CD4-positive, alpha-beta T cell treated with Interleukin-17A for 1 hour (primary cell): ENCODE data around the gene NKAIN2.
A peak's percentile ranks its signal among the peaks of the same experiment; 100 is the strongest.

Experiments
- DNase-seq: peaks from one replicate; pipeline ENCODE4 v3.0.0-alpha.2; 2020

NKAIN2 gene

DNA sequence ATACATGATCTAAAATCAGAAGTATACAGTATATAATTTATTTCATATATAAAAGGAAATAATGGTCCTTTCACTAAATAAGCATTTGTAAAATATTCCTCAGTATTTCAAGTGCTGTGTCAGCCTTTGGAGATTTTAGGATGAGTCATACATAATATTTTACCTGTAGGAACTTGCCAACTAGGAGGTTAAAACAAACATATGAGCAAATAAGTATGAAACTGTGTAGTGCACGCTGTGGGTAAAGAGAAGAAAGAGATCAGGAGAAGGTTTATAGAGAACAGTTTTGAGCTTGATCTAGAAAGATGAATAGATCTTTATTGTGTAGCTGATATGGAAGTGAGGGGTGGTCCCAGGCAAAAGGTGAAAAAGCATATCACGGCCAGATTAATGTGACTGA is 988.7 kb downstream of the NKAIN2 start:
- no peak for DNase-seq

DNA sequence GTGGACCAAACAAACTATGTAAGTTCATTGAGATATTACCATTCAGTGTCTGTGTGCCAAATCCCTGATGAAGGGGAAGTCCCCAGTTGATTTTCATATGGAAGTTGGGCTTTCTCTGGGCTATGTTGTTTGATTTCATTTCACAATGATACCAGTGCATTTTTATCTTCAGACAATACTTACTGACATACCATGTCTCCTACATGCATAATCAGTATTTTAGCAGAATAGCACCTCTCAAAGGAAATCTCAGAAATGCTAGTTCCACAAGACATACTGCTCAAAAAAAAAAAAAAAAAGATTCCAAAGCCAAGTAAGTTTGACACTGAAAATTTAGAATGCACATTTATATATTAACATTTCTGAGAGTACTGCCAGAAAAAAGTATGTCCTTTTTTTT is 989.7 kb downstream of the NKAIN2 start:
- no peak for DNase-seq

DNA sequence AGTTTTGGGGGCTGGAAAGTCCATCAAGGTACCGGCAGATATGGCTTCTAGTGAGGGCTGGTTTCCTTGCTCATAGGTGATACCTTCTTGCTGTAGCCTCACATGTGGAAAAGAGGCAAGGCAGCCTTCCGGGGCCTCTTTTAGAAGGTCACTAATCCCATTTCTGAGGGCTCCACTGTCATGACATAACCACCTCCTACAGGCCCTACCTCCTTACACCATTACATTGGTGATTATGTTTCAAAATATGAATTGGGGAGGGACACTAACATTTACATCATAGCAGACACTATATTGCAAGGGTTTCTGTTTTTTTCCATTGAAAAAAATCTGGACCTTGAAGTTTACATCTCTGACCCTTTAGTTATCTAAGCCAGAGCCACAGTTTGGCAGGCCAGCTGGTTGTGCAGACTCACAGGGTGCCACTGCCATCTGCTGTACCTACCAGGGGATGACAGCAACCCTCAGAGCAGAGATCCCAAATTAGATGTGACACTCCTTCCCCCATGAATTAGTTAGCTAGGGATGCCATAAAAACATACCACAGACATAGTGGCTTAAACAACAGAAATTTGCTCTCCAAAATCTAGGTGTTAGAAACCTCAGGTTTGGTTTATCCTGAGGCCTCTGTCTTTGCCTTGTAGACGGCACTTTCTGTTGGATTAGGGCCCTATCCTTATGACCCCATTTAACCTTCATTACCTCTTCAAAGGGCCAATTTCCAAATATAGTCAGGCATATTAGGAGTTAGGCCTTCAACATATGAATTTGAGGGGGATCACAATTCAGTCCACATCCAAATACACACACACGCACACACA is 992.2 kb downstream of the NKAIN2 start:
- DNase-seq = no peak

DNA sequence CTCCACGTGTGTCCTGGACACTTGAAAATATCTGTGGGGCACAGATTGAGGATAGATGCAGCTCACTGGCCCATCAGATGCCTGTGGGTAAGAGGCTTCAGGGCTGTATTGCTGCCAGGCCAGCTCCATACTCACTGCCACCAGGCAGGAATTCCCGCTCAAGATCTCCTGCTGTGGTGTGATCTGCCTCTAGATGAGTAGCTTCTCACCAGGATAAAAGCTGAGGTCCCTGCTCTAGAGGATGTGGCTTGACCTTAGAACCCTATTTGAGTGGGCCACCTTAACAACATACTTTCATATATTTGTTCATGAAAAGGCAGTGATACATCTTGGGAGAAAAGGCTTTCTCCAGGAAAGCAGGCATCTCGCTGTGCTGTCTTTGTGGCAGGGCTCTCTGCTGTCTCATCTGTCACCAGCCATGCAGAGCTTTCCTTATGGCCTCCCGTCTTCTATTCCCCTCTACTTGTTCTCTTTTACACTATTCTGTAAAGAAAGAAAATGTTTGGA is 992.9 kb downstream of the NKAIN2 start:
- no peak for DNase-seq

DNA sequence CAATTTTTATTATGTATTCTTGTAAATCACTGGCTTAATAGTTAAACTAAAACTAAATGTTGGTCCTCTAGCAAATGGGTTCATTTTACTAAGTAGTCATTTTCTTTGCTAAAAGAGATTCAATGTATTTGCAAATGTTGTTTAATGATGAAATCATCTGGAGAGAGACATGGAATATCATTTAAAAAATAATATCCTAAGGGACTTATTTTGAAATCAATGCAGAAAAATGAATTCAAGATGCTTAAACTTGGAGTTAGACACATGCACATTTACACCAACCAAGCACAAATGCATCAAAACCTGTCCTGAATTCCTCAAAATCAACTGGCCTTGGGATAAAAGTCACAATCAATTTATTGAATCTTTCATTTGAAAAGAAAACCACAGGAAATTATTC is 993.6 kb downstream of the NKAIN2 start:
- DNase-seq = no peak

DNA sequence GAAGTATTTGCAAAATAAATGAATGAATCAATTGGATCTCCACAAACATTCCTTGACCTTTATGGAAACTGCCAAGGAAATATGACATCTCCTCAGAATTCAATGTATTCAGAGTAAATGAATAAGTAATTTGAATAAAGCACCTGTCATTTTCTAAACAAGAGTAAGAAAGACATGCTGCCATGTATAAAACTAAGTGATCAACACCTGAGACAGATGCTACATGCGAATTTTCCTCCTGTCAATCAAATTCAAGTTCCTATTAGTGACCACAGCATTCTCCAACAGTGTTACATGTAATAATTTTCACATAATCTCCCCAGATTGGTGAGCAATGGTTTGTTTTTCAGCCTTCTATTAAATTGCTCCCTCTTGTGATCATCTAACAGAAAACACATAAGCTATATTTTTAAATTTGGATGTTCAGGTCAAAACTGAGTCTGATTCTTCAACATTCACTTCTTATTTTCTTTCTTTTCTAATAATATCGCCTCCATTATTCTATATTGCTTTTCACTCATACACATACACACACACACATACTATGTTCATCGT is 995.4 kb downstream of the NKAIN2 start:
- no peak for DNase-seq

DNA sequence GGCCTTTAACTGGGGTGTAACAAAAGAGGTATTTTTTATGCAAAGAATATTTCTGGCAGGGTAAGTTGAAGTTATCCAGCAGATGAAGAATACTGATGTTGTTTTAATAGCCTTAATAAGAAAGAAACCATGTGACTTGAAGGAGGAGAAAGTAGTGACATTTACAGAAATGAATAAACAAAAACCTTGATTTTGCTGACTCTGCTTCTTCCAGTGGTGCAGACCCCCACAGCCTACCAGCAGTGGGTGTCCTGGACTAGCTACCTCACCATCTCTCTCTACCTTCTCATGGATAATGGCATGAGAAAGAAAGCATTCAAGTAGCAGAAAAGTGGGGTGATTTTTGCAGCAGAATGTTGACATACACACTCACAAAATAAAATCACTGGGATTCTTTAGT is 996.0 kb downstream of the NKAIN2 start:
- DNase-seq = no peak

DNA sequence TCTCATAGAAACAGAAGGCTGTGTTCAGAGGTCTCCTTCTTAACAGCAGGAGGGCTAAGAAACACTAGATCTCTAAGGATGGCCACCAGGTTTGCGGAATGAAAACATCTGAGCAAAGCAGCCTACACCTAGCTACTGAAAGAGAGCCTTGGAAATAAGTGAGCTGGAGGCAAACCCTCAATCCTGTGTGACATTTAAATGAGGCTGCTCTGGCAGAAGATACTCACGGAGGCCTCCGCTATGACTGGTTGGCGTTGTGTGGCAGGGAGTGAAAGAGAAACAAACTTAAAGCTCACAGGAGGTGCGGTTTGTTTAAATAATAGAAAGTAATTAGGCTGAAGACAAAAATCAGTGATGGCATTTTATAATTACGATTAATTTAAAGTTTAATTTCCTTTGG is 996.6 kb downstream of the NKAIN2 start:
- DNase-seq = no peak

DNA sequence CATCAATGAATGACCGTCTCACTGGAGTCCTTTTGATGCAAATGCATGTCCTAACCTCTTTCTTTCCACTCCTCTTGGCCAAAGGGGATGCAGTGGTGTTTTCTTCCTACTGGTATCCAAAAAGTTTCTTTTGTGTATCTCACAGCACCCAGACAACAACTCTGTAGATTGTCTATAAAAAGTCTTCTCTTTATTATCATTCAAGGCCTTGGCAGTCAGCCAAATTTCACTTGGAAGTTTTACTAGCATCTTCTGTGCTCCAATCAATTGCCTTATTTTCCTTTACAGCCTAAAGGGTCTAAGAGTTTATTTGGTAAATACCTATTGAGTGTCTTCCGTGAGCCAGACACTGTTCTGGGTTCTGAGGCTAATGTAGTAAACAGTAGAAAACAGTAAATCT is 1008.4 kb downstream of the NKAIN2 start:
- no peak for DNase-seq

DNA sequence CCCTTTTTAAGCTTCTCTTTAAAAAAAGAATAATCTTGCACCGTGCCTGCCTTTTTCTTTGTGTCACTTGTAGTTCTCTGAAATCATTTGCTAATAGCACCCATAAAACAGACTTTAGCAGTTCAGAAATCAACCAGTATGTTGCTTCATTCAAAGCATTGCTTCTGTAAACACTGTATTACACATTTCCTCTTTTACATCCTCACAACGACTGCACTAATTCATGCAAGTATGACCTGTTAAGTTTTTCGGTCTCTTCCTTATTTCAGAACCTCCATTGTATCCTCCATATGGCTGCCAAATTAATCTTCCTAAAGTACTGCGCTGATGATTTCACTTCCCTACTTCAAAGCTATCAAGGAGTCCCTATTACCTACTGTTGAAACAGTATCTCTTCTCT is 1015.7 kb downstream of the NKAIN2 start:
- peak; percentile 7 for DNase-seq

DNA sequence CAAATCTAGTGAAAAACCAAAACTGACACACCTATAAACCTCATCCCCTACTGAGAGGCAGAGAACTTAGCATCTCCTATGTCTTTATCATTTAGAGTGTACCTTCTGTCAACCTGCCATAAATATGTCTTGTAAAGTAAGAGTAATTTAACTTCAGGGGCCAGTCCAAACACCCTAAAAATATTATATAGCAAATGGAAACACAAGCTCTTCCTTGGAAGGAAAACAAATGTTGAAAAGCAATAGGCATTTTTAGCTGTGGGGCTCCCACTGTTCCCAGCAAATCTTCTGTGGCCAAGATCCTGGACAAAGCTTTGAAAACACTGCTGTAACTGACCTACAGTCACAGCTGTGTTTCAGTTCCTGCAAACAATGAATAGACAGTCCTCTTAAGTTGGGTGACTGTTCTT is 1018.5 kb downstream of the NKAIN2 start:
- no peak for DNase-seq

DNA sequence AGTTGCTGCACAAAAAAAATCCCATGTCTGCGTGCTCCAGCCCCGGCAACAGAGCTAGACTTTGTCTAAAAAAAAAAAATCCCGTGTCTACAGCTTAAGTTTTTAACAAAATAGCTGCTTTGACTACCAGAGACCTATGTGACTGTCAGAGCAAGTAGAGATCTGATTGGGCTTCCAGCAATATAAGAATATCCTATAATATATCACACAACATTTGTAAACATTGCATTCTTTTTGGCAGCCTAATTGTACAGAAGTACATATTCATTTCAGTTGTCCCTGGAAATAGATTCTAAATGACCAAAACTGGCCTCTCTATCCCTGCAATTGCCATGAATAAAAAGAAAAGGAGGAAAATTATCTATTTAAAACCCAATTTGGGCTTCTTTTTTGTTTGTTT is 1019.1 kb downstream of the NKAIN2 start:
- no peak for DNase-seq

DNA sequence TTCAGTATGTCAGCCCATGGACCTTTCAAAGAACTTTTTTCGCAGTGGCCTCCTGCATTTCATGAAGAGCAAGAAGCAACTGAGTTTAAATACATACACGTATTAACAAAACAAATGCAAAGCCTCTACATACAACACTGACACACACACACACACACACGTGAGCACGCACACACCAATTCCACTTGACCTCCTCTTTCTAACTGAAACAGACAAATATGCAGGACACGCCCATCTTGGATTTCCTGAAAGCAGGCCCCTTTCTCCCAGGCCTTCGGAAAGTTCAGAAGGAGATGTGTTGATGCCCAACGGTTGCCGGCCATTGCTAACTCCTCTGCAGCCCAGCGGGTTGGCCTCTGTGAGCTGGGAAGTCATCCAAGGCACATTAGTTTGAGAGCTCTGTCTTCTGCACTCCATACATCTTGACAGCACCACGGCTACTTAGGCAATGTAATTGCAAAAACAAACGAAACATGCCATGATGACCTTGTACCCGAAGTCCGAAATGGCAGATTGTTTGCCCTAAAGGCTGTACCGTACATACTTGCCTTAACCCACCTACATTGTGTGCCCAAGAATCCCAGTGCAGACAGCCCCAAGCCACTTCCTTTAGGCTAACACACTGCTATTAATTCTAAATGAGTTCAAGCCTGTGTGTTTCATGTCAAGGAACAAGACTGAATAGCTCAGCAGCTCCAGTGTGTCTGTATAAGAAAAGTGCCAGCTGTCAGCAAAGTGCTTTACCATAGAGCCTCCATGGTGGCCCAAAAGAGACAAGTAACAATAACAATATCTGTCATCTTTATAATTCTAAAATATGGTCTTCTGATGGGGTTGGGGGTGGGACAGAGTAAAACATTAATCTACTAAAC is 1019.8 kb downstream of the NKAIN2 start:
- DNase-seq = no peak

DNA sequence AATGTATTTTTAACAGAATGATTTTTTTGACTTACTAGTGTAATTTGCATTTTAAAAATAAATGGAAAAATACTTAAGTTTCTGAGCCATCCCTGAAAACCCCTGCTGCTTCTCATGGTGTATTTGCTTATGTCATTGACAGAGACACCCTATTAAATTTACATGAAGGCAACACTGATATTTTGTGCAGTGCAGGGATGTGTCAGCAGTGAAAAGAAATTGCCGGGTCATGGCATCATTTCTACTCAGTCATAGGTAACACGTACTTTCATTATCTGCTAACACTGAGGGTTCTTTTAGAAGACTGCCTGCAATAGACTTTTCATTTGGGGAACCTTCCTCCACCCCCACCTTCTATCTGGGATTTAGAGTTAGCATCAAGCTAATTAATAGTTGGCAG is 1021.9 kb downstream of the NKAIN2 start:
- DNase-seq = no peak

DNA sequence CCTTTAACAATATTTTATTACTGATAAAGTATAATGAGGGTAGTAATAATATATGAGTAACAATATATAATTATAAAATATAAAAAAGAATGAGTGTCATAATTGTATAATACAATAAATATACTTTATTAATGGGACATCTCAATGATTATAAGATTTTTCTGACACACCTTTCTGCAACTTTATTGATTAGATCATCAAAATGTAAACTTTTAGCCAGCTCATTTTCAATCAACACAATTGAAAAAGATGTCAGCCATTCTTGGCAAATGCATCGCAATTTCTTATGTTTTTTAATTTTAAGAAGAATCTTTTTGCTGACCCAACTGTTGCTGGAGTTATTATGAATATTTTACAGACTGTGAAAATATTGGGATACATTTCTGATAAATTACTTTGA is 1026.2 kb downstream of the NKAIN2 start:
- no peak for DNase-seq

DNA sequence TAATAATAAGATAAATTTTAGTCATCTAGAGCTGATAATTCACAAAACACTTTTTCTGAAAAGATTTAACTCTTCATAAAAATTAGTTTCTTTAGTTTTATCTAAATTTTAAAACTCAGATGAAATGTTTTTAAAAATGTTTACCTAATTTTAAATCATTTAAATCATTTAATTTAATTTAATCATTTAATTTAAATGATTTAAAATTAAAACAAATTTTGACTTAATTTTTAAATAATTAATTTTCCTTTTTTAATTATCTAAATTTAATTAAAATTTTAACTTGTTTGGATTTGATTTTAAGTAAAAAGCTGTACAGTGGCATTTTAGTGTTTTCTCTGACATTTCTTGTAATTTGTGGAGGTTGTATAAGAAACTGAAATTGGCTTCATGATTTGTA is 1026.8 kb downstream of the NKAIN2 start:
- DNase-seq = no peak

DNA sequence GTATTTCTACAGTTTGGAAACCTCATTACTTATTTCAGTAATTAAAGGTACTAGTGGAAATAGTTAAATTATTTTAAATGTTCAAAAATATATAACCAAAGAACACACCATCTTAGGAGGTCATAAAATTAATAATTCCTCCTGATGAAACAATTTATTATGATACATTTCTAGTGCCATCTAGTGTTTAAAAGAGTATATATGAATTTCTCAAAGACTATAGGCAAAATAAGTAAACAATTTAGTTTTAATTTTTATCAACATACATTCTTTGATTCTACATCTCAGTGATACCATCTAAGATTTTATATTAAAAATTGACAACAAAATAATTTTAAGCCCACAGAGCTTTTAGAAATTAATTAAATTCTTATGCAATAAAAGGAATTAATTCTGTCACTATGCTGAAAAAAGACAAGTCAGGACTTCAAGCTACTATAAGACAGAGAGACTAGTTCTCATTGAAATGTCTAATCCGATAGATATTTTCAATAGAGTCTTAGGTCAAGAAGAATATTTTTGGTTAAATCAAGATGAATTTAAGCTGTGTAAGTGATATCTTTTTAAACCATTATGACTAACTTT is 1050.8 kb downstream of the NKAIN2 start:
- DNase-seq = no peak

DNA sequence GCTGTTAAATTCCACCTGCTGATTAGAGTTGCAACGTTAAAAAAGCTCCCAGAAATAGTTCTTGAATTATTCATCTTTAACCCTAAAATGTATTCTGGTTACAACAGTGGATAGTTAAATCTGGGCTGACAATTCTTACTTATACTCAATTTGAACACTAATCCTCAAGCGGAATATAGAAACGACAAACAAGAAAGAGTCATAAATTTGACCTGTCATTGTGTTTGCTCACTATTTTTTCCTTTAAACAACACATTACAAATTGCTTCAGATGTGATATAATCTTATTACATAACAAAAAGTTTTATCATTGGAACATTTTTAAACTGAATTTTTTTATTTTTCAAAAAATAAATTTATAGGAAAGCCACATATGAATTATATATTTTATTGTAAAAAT is 1054.1 kb downstream of the NKAIN2 start:
- no peak for DNase-seq

DNA sequence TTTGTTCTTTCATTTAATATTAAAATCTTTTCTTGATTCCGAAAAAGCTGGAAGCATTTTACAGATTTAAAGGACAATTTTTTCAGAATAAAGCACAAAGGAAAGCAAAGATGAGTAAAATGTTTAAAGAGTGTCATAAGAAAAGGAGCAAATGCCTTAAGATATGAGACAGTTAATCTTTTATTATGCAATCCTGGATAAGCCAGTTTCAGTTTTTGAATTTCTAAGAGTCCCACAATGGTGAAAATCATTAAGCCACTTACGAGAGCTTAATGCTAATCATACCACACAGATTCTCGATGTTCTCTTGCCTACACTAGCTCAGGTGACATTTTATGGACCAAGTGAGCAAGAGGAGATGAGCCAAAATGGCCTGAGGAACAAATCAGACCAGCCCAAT is 1054.9 kb downstream of the NKAIN2 start:
- no peak for DNase-seq

DNA sequence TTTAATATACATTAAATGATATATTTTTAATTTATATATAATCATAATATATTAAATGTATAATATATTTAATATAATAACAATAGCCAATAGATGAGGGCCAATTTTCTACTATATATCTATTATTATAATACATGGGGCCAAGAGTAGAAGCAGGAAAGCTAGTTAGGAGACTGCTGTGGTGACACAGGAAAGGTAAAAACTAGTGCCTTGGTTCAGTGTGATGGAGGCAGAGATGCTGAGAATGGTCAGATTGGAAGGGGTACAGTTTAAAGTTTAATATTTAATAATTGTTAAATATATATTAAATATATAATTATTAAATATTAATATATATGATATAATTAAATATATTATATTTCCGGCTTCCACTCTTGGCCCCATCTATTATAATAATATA is 1055.7 kb downstream of the NKAIN2 start:
- no peak for DNase-seq

DNA sequence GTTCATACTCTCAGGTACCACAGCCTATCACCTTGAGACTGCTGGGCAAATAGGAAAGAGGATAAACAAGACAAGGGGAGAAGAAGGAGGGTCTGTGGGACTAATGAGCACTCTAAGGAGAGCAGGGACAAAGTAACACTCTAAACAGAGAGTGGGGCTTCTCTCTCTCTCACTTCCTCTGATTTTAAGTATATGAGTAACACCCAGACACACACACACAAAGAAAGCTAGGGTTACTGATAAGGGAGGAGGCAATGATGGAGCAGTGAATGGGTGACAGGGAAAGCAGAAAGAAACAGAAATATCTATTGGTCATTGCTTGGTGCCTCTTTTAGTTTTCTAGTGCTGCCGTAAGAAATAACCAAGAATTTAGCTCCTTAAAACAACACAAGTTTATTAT is 1062.4 kb downstream of the NKAIN2 start:
- DNase-seq = no peak

DNA sequence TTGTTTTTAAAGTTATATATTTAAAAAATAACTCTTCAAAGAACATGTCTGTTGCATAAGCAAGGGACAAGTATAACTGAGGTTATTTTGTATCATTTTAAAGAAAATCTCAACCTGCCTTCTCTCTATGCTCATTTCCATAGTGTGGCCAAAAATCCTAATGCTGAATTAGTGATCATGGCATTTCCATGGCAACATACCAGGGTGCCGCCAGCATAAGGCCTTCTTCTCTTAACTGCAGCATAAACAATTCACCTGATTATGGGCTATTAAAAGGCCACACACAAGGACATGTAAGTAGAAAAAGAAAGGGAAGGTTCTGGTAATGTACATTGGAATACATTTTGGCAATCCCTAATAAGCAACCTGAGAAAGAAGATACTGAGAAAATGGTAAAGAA is 1063.5 kb downstream of the NKAIN2 start:
- DNase-seq = no peak

DNA sequence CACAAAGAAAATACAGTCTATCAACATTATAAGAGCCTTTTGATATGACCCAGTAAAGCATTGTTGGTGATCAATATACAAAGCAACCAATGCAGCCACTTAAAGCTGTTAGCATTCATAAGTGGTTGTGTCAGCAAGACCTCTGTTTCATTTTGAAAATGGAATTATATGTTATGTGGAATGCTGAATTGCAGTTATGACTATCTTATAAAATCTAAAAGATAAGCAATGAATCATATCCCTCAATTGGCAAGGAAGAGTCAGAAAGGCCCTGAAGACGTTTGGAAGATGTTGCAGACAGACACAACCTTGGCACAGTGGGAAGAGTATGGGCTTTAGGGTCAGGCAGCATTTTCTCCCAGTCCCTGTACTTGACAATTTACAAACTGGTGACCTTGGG is 1064.8 kb downstream of the NKAIN2 start:
- no peak for DNase-seq
